CD4-positive, alpha-beta T cell treated with Interferon alpha-2 for 1 hour (primary cell): Measurements from ENCODE around the gene TNN.
A peak's percentile ranks its signal among the peaks of the same experiment; 100 is the strongest.

Source experiments
- DNase-seq, 2 donors: peaks; one replicate each; pipeline ENCODE4 v3.0.0-alpha.2; 2020 to 2022

The TNN gene

GRCh38 chr1:175114996-175115395 lies 47.4 kb downstream of the TNN start:
- DNase-seq: no peak

GRCh38 chr1:175116210-175116798 lies 48.7 kb downstream of the TNN start:
- DNase-seq: no peak

GRCh38 chr1:175116903-175117302 lies 49.3 kb downstream of the TNN start:
- no peak for DNase-seq

- DNase-seq: no peak
Measured at GRCh38 chr1:175118375-175119367, 51.0 kb downstream of the TNN start.

- no peak for DNase-seq
Measured at GRCh38 chr1:175120511-175120910, 52.9 kb downstream of the TNN start.

GRCh38 chr1:175124861-175125260 lies 57.2 kb downstream of the TNN start:
- DNase-seq: no peak

- no peak for DNase-seq
Measured at GRCh38 chr1:175126347-175126746, 58.7 kb downstream of the TNN start.

- no peak for DNase-seq
Measured at GRCh38 chr1:175127565-175127964, 59.9 kb downstream of the TNN start.

- no peak for DNase-seq
Measured at GRCh38 chr1:175128523-175128922, 60.9 kb downstream of the TNN start.

- no peak for DNase-seq
Measured at GRCh38 chr1:175129182-175129581, 61.5 kb downstream of the TNN start.

- DNase-seq: no peak
Measured at GRCh38 chr1:175129644-175129996, 62.0 kb downstream of the TNN start.

GRCh38 chr1:175129997-175130648 lies 62.5 kb downstream of the TNN start:
- DNase-seq: no peak

- DNase-seq: no peak
Measured at GRCh38 chr1:175130649-175131045, 63.0 kb downstream of the TNN start.

GRCh38 chr1:175131095-175131494 lies 63.5 kb downstream of the TNN start:
- DNase-seq: no peak

GRCh38 chr1:175132436-175132835 lies 64.8 kb downstream of the TNN start:
- no peak for DNase-seq

- DNase-seq: no peak
Measured at GRCh38 chr1:175133673-175134435, 66.2 kb downstream of the TNN start.

- no peak for DNase-seq
Measured at GRCh38 chr1:175134500-175134899, 66.9 kb downstream of the TNN start.

GRCh38 chr1:175136246-175136645 lies 68.6 kb downstream of the TNN start:
- DNase-seq: no peak

- no peak for DNase-seq
Measured at GRCh38 chr1:175137369-175137768, 69.7 kb downstream of the TNN start.

GRCh38 chr1:175138579-175138978 lies 70.9 kb downstream of the TNN start:
- no peak for DNase-seq

GRCh38 chr1:175145899-175146528 lies 78.4 kb downstream of the TNN start:
- no peak for DNase-seq

- peak; percentile 58 for DNase-seq
Measured at GRCh38 chr1:175146529-175147213, 79.0 kb downstream of the TNN start.
